Neutrophil (primary cell): ENCODE data around the gene CRYBG3.

Experiments used
- H3K27ac ChIP-seq: fragments of 200-600 bp; sonication (generic); 2 replicates; pipeline ENCODE4 v1.5.1; 2016; ENCODE audit warnings: mild to moderate bottlenecking, moderate library complexity
- H3K27me3 ChIP-seq: fragments of 200-600 bp; sonication (generic); 2 replicates; pipeline ENCODE4 v1.6.0; 2016; ENCODE audit warnings: mild to moderate bottlenecking
- H3K36me3 ChIP-seq: fragments of 200-600 bp; sonication (generic); 2 replicates; pipeline ENCODE4 v1.5.1; 2017
- H3K4me1 ChIP-seq, 2 experiments: fragments of 200-600 bp in 1 of 2; sonication (generic) in 1 of 2; 1 replicate in 1 of 2; 2 replicates in 1 of 2; pipeline versions ENCODE4 v1.5.1 to v1.6.1; 2013 to 2016; ENCODE audit warnings: low read depth in 1 of 2, low read length in 1 of 2, mild to moderate bottlenecking in 1 of 2, moderate library complexity in 1 of 2; ENCODE audit not compliant: control insufficient read depth in 1 of 2, insufficient read depth in 1 of 2
- H3K4me3 ChIP-seq, 2 experiments: fragments of 200-600 bp in 1 of 2; sonication (generic) in 1 of 2; 1 replicate in 1 of 2; 2 replicates in 1 of 2; pipeline ENCODE4 v1.5.1; 2013 to 2016; ENCODE audit warnings: low read depth in 1 of 2, low read length in 1 of 2, mild to moderate bottlenecking in 1 of 2, moderate library complexity in 1 of 2
- H3K9me3 ChIP-seq: fragments of 200-600 bp; sonication (generic); 2 replicates; pipeline ENCODE4 v1.5.1; 2016
- TF ChIP-seq, protein P1 (sequence below): fragments of 200-600 bp; sonication (generic); IDR thresholded peaks from 2 replicates; pipeline ENCODE4 v1.5.1; 2016; ENCODE audit warnings: antibody characterized with exemption

Gene CRYBG3

DNA sequence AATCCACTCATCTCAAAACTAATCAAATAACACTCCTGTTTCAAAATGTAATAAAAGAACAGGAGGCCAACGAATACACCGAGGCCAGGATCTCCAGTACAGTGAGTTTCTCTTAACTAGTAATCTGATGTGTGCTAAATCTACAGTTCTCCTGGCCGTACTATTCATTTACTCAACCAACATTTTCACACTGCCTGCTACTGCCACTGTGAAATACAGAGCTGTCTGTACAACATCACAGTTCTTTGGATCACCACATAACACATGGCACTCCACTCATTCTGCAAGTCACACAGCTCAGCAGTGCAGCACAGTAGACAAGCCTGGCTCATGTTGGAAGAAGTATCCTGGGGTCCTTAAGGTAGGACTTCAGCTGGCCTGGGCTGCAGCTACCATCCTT is 128.5 kb downstream of the CRYBG3 start:
- Histone ChIP-seq H3K4me3 (no peak overlapping the region), H3K4me1 (no peaks in the 10 kb centered on the region), H3K27me3 (no peaks in the 10 kb centered on the region), H3K36me3 (no peaks in the 10 kb centered on the region), H3K9me3 (no peaks in the 10 kb centered on the region), H3K27ac (no peak overlapping the region)
- TF ChIP-seq, protein P1, sequence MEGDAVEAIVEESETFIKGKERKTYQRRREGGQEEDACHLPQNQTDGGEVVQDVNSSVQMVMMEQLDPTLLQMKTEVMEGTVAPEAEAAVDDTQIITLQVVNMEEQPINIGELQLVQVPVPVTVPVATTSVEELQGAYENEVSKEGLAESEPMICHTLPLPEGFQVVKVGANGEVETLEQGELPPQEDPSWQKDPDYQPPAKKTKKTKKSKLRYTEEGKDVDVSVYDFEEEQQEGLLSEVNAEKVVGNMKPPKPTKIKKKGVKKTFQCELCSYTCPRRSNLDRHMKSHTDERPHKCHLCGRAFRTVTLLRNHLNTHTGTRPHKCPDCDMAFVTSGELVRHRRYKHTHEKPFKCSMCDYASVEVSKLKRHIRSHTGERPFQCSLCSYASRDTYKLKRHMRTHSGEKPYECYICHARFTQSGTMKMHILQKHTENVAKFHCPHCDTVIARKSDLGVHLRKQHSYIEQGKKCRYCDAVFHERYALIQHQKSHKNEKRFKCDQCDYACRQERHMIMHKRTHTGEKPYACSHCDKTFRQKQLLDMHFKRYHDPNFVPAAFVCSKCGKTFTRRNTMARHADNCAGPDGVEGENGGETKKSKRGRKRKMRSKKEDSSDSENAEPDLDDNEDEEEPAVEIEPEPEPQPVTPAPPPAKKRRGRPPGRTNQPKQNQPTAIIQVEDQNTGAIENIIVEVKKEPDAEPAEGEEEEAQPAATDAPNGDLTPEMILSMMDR: no peak

DNA sequence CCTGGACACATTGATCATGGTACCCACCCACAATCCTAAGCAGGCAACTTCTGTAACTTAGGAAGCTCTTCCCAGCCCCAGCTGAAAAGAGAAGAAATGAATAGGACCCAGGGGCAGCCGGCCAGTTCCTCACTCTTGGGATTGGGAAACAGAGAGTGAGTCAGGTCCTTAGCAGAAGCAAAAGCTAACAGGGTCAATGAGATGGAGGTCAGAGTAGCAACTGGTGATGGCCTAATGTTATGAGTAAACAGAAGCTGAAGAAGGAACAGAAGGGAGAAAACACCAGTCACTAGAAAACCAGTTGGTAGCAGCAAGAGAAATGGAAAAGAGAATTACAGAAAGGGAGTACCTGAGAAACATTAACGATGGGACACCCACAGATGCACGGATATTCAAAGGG is 130.5 kb downstream of the CRYBG3 start:
- Histone ChIP-seq H3K4me1 (no peaks in the 10 kb centered on the region), H3K36me3 (no peaks in the 10 kb centered on the region), H3K27me3 (no peaks in the 10 kb centered on the region), H3K4me3 (no peak overlapping the region), H3K9me3 (no peaks in the 10 kb centered on the region), H3K27ac (no peak overlapping the region)
- TF ChIP-seq, protein P1: no peak

DNA sequence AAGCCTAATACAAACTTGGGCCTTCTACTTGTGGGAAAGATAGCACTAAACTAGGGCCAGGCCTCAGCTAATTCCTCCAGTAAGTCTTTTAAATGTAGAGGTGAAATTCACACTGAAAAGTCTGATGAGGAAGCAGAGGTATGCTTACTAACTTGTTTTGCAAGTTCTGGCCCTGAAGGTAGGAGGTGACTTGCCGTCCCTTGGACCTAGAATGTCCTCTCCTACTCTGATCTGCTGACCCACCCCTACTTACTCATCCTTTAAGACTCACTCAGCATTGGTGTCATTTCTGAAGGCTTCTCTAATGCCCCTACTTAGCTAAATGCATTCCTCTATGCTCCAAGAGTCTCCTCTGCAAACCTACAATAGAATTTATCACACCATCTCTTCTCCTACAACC is 131.1 kb downstream of the CRYBG3 start:
- Histone ChIP-seq H3K4me3 (no peak overlapping the region), H3K4me1 (no peaks in the 10 kb centered on the region), H3K27me3 (no peaks in the 10 kb centered on the region), H3K9me3 (no peaks in the 10 kb centered on the region), H3K27ac (no peak overlapping the region), H3K36me3 (no peaks in the 10 kb centered on the region)
- TF ChIP-seq, protein P1: no peak

DNA sequence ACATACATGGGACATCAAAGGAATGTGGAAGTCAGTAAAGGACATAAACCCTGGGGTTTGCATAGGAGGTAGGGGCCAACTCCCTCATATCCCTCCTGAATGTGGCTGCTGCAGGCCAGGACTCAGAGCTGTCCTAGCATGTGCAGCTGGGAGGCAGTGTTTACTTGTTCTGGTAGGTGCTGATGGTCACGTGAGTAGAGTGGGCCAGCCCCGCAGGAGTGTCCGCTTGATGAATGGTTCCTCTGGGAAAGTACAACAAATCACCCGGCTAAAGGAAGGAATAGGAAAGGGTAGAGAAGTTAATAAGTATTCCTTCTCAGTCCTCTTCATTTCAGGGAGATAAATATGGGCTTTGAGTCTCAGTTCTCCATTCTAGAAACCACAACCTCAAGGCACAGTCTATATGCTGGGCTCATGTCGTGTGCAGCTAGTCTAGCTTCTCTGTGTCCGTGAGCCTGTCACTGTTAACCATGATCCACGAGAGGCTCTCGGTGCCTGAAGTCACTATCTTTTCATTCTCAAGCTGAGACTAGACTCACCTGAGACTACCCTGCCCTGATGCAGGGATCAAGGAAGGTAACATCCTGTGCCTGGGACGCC is 132.5 kb downstream of the CRYBG3 start:
- Histone ChIP-seq H3K27me3 (no peaks in the 10 kb centered on the region), H3K27ac (no peak overlapping the region), H3K36me3 (no peaks in the 10 kb centered on the region), H3K4me3 (no peak overlapping the region), H3K4me1 (no peaks in the 10 kb centered on the region), H3K9me3 (no peaks in the 10 kb centered on the region)
- TF ChIP-seq, protein P1: no peak

DNA sequence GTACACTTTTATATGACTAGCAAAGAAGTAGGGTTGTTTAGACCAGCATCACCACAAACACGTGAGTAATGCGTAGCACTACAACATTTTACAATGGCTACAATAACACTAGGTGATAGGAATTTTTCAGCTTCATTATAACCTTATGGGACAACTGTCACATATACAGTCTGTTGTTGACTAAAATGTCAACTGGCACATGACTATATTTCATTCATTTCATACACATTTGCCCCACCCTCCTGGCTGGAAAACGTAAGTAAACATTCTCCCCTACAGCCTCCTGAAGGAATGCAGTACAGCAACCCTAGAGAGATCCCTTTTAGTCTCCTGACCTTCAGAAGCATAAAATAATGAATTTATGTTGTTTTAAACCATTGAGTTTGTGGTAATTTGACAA is 134.2 kb downstream of the CRYBG3 start:
- Histone ChIP-seq H3K9me3 (no peaks in the 10 kb centered on the region), H3K4me3 (no peak overlapping the region), H3K4me1 (no peaks in the 10 kb centered on the region), H3K27ac (no peak overlapping the region), H3K27me3 (no peaks in the 10 kb centered on the region), H3K36me3 (no peaks in the 10 kb centered on the region)
- TF ChIP-seq, protein P1: no peak
